Measurements from ENCODE around the gene PGRMC1.

- TF ChIP-seq, protein P1, sequence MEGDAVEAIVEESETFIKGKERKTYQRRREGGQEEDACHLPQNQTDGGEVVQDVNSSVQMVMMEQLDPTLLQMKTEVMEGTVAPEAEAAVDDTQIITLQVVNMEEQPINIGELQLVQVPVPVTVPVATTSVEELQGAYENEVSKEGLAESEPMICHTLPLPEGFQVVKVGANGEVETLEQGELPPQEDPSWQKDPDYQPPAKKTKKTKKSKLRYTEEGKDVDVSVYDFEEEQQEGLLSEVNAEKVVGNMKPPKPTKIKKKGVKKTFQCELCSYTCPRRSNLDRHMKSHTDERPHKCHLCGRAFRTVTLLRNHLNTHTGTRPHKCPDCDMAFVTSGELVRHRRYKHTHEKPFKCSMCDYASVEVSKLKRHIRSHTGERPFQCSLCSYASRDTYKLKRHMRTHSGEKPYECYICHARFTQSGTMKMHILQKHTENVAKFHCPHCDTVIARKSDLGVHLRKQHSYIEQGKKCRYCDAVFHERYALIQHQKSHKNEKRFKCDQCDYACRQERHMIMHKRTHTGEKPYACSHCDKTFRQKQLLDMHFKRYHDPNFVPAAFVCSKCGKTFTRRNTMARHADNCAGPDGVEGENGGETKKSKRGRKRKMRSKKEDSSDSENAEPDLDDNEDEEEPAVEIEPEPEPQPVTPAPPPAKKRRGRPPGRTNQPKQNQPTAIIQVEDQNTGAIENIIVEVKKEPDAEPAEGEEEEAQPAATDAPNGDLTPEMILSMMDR (IDR thresholded peaks at IDR 0.05): no peak
- TF ChIP-seq POLR2A (IDR thresholded peaks at IDR 0.05): no peak
These were observed 16.6 kb downstream of the PGRMC1 start for GRCh38 chrX:119252716-119253115.
